Measurements from ENCODE around the gene EIF2S1.

Gene EIF2S1

GRCh38 chr14:67389811-67390534, 29.8 kb downstream of the EIF2S1 start:
- no peak for TF ChIP-seq CTCF (IDR thresholded peaks at IDR 0.05; ENCODE audit: low read depth, low read length, missing control alignments)
- no peak for DNase-seq (ENCODE audit: low read depth)
- in situ Hi-C loops (cut with HindIII; ENCODE audit: low sequenced_read_pairs): no loop called here
- no peak overlapping the region for H3K4me3 ChIP-seq (ENCODE audit: low read depth, low read length)

GRCh38 chr14:67391268-67391667, 31.1 kb downstream of the EIF2S1 start:
- in situ Hi-C loops (cut with HindIII; ENCODE audit: low sequenced_read_pairs): no loop called here
- DNase-seq (ENCODE audit: low read depth): no peak
- no peak overlapping the region for H3K4me3 ChIP-seq (ENCODE audit: low read depth, low read length)
- no peak for TF ChIP-seq CTCF (IDR thresholded peaks at IDR 0.05; ENCODE audit: low read depth, low read length, missing control alignments)

- in situ Hi-C loops (cut with HindIII; ENCODE audit: low sequenced_read_pairs): no loop called here
- no peak for DNase-seq (ENCODE audit: low read depth)
- TF ChIP-seq CTCF (IDR thresholded peaks at IDR 0.05; ENCODE audit: low read depth, low read length, missing control alignments): no peak
- no peak overlapping the region for H3K4me3 ChIP-seq (ENCODE audit: low read depth, low read length)
Measured at GRCh38 chr14:67392123-67392522, 32.0 kb downstream of the EIF2S1 start.

GRCh38 chr14:67392800-67393199, 32.7 kb downstream of the EIF2S1 start:
- H3K4me3 ChIP-seq (ENCODE audit: low read depth, low read length): no peak overlapping the region
- in situ Hi-C loops (cut with HindIII; ENCODE audit: low sequenced_read_pairs): no loop called here
- TF ChIP-seq CTCF (IDR thresholded peaks at IDR 0.05; ENCODE audit: low read depth, low read length, missing control alignments): no peak
- no peak for DNase-seq (ENCODE audit: low read depth)

GRCh38 chr14:67393689-67394088, 33.6 kb downstream of the EIF2S1 start:
- TF ChIP-seq CTCF (IDR thresholded peaks at IDR 0.05; ENCODE audit: low read depth, low read length, missing control alignments): no peak
- no peak overlapping the region for H3K4me3 ChIP-seq (ENCODE audit: low read depth, low read length)
- no peak for DNase-seq (ENCODE audit: low read depth)
- in situ Hi-C loops (cut with HindIII; ENCODE audit: low sequenced_read_pairs): no loop called here

GRCh38 chr14:67395086-67395875, 35.2 kb downstream of the EIF2S1 start:
- no peak for TF ChIP-seq CTCF (IDR thresholded peaks at IDR 0.05; ENCODE audit: low read depth, low read length, missing control alignments)
- DNase-seq (ENCODE audit: low read depth): no peak
- H3K4me3 ChIP-seq (ENCODE audit: low read depth, low read length): no peak overlapping the region
- in situ Hi-C loops (cut with HindIII; ENCODE audit: low sequenced_read_pairs): no loop called here
